ENCODE data around the gene TEX264.

Gene TEX264

DNA sequence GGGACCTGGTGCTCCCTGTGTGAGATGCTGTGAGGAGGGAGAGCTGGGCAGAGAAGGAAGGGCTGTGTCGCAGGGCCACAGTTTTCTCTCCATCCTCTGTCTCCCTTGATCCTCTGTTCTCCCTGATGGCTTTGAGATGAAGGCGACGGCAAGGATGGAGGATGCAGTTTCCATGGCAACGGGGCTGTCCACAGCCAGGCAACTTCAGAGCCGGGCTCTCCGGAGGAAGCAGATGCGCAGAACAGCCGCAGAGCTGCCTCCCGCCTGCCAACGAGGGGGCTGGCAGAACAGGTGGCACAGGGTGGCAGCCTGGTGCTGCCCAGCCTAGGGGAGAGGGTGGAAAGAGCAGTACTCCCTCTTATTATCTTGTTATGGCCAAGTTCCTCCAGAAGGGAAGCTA, 25.9 kb downstream of the TEX264 start:
- Histone ChIP-seq H3K4me1 (ENCODE audit: control insufficient read depth, insufficient read depth, low read length) (no peaks in the 10 kb centered on the region), H3K36me3 (ENCODE audit: control insufficient read depth in 2 of 2, insufficient read depth in 2 of 2, low read length in 2 of 2) (peaks cover 28 to 58% of the 10 kb centered on the region in 2 donors), H3K27me3 (ENCODE audit: control insufficient read depth in 1 of 2, insufficient read depth in 2 of 2, low read length in 2 of 2) (no peaks in the 10 kb centered on the region), H3K9ac (ENCODE audit: low read length in 2 of 2) (no peak overlapping the region), H3K4me3 (ENCODE audit: low read length in 2 of 2) (no peak overlapping the region), H3K27ac (ENCODE audit: low read length) (no peak overlapping the region), H3K9me3 (ENCODE audit: control insufficient read depth in 2 of 2, low read length in 2 of 2) (no peaks in the 10 kb centered on the region)

DNA sequence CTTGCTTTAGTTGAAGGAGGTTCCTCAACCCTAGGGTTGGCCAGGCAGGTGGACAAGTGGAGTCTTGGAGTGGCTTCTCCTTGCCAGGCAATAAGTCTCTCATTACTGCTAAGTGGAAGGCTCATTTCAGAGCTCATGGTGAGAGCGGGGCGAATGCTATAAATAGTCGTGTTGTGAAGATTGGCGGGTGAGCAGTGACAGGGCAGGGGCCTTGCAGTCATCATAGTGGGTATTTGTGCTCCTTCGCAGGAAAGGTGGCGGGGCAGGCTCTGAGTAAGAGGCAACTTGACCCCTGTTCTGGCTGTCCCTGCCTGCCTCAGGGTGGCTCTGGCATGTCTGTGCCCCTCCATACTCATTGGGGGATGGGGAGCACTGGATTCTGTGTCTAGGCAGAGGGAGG, 27.2 kb downstream of the TEX264 start:
- peaks cover 24 to 60% of the 10 kb centered on the region in 2 donors for H3K36me3 ChIP-seq (ENCODE audit: control insufficient read depth in 2 of 2, insufficient read depth in 2 of 2, low read length in 2 of 2)
- no peak overlapping the region for H3K9ac ChIP-seq (ENCODE audit: low read length in 2 of 2)
- H3K27me3 ChIP-seq (ENCODE audit: control insufficient read depth in 1 of 2, insufficient read depth in 2 of 2, low read length in 2 of 2) = no peaks in the 10 kb centered on the region

DNA sequence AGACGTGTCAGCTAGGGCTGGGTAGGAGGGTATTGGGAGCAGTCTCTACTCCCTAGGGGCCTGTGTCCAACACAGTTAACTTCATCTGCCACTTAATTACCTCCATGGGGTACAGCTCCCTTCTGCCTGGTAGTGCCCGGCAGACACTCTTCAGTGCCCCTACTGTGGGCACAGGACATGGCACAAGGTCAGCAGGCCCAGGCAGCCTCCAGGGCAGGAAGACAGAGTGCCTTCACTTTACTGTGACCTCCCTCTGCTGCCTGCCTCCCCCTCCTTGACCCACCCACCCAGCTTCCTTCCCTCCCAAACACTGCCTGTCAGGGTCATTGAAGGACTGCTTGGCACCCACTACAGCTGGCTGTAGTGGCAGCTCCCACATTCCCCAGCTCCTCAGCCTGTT, 29.4 kb downstream of the TEX264 start:
- H3K27me3 ChIP-seq (ENCODE audit: control insufficient read depth in 1 of 2, insufficient read depth in 2 of 2, low read length in 2 of 2) = no peaks in the 10 kb centered on the region
- no peak overlapping the region for H3K27ac ChIP-seq (ENCODE audit: low read length)
- H3K9me3 ChIP-seq (ENCODE audit: control insufficient read depth in 2 of 2, low read length in 2 of 2) = no peaks in the 10 kb centered on the region
- no peak overlapping the region for H3K4me3 ChIP-seq (ENCODE audit: low read length in 2 of 2)
- no peak overlapping the region for H3K9ac ChIP-seq (ENCODE audit: low read length in 2 of 2)
- no peaks in the 10 kb centered on the region for H3K4me1 ChIP-seq (ENCODE audit: control insufficient read depth, insufficient read depth, low read length)
- peaks cover 25 to 60% of the 10 kb centered on the region in 2 donors for H3K36me3 ChIP-seq (ENCODE audit: control insufficient read depth in 2 of 2, insufficient read depth in 2 of 2, low read length in 2 of 2)

More for the DNA sequence above, 27.2 kb downstream of the TEX264 start:
- H3K4me1 ChIP-seq (ENCODE audit: control insufficient read depth, insufficient read depth, low read length) = no peaks in the 10 kb centered on the region
- no peak overlapping the region for H3K4me3 ChIP-seq (ENCODE audit: low read length in 2 of 2)
- no peaks in the 10 kb centered on the region for H3K9me3 ChIP-seq (ENCODE audit: control insufficient read depth in 2 of 2, low read length in 2 of 2)
- H3K27ac ChIP-seq (ENCODE audit: low read length) = no peak overlapping the region

DNA sequence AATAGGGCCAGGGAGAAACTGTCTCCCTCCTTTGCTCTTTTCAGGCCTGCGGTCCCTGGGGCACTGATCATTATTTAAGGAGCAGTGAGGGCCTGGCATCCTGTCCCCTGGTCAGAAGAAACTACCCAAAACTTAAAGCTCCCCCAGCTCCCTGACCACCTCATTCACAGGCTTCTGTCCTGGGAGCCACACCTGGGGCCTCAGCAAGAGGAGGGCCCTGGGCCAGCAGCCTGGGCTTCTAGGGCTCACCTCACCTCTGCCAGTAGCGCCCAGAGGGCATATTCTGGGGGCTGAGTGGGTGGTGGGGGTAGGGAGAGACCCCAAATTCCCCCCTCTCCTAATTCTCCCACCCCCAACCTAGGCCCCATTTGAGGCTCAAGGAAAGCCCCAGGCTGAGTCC, 31.1 kb downstream of the TEX264 start:
- Histone ChIP-seq H3K4me1 (ENCODE audit: control insufficient read depth, insufficient read depth, low read length) (no peaks in the 10 kb centered on the region), H3K27me3 (ENCODE audit: control insufficient read depth in 1 of 2, insufficient read depth in 2 of 2, low read length in 2 of 2) (no peaks in the 10 kb centered on the region), H3K27ac (ENCODE audit: low read length) (no peak overlapping the region), H3K9me3 (ENCODE audit: control insufficient read depth in 2 of 2, low read length in 2 of 2) (no peaks in the 10 kb centered on the region), H3K9ac (ENCODE audit: low read length in 2 of 2) (no peak overlapping the region), H3K36me3 (ENCODE audit: control insufficient read depth in 2 of 2, insufficient read depth in 2 of 2, low read length in 2 of 2) (peaks cover 22 to 52% of the 10 kb centered on the region in 2 donors), H3K4me3 (ENCODE audit: low read length in 2 of 2) (no peak overlapping the region)

DNA sequence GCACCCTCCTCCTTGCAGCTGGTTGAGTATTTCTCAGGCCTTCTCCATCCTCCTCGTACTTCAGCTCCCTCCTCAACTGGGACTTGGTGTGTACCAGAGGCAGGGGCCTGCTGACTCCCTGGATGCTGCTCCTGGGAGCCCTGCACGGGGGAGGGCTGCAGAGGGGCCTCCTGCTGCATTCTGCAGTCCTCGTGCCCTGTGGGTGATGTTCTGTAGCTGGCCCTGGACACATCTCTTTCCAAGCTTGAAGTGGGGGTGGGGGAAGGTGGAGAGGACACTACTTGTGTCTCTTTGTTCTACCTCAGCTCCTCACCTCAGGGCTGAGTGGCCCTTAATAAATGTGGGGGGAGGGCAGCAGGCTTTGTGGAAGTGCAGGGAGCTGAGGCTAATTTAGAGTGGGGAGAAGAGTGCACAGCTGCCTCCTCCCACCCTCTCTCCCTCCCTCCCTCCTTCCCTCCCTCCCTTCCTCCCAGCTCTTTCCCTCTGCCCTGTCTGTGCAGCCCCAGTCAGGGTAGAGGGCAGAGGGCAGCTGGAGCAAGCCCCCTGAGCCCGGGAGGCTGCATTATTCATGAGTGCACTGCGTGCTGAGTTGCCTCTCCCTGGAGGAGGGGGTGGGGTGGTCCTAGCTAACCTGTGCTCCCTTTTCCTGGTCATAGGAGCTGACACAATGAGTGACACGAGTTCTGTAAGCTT, 32.2 kb downstream of the TEX264 start:
- Histone ChIP-seq H3K27me3 (ENCODE audit: control insufficient read depth in 1 of 2, insufficient read depth in 2 of 2, low read length in 2 of 2) (peaks cover 0 to 7% of the 10 kb centered on the region in 2 donors), H3K27ac (ENCODE audit: low read length) (no peak overlapping the region), H3K9ac (ENCODE audit: low read length in 2 of 2) (no peak overlapping the region), H3K4me3 (ENCODE audit: low read length in 2 of 2) (no peak overlapping the region), H3K4me1 (ENCODE audit: control insufficient read depth, insufficient read depth, low read length) (peaks cover 5% of the 10 kb centered on the region), H3K36me3 (ENCODE audit: control insufficient read depth in 2 of 2, insufficient read depth in 2 of 2, low read length in 2 of 2) (peaks cover 21 to 42% of the 10 kb centered on the region in 2 donors), H3K9me3 (ENCODE audit: control insufficient read depth in 2 of 2, low read length in 2 of 2) (no peaks in the 10 kb centered on the region)

DNA sequence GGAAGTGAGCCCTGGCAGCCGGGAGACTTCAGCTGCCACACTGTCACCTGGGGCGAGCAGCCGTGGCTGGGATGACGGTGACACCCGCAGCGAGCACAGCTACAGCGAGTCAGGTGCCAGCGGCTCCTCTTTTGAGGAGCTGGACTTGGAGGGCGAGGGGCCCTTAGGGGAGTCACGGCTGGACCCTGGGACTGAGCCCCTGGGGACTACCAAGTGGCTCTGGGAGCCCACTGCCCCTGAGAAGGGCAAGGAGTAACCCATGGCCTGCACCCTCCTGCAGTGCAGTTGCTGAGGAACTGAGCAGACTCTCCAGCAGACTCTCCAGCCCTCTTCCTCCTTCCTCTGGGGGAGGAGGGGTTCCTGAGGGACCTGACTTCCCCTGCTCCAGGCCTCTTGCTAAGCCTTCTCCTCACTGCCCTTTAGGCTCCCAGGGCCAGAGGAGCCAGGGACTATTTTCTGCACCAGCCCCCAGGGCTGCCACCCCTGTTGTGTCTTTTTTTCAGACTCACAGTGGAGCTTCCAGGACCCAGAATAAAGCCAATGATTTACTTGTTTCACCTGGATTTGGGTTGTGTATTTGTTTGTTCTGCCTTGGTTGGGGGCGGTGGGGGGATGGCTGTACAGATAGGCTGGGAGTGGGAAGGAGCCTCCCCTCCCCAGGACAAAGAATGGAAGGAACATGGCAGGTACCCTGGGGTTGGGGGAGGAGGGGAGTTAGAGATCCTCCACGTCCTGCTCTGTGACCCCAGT, 32.9 kb downstream of the TEX264 start:
- peaks cover 0 to 10% of the 10 kb centered on the region in 2 donors for H3K27me3 ChIP-seq (ENCODE audit: control insufficient read depth in 1 of 2, insufficient read depth in 2 of 2, low read length in 2 of 2)
- H3K4me3 ChIP-seq (ENCODE audit: low read length in 2 of 2) = no peak overlapping the region
- H3K27ac ChIP-seq (ENCODE audit: low read length) = no peak overlapping the region
- H3K4me1 ChIP-seq (ENCODE audit: control insufficient read depth, insufficient read depth, low read length) = peaks cover 5% of the 10 kb centered on the region
- no peaks in the 10 kb centered on the region for H3K9me3 ChIP-seq (ENCODE audit: control insufficient read depth in 2 of 2, low read length in 2 of 2)
- H3K36me3 ChIP-seq (ENCODE audit: control insufficient read depth in 2 of 2, insufficient read depth in 2 of 2, low read length in 2 of 2) = peaks cover 15 to 36% of the 10 kb centered on the region in 2 donors
- no peak overlapping the region for H3K9ac ChIP-seq (ENCODE audit: low read length in 2 of 2)

DNA sequence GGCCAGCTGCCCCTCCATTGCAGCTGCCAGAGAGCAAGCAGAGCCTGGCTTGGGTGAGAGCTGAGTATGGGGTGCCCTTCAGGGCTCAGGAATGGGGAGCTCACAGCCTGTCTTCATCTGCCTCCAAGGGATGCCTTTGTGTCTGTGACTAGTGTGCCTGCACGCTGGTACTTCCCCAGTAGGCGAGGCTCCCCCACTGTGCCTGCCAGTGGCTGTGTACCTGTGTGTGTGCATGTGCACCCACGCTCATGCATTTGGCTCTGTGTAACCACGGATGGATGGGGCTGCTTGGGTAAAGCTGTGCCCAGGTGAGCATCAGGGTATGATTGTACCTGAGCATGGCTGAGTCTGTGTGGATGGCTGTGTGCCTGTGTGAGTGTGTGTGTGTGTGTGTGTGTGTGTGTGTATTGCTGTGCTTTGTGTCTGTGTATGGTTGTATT, 33.5 kb downstream of the TEX264 start:
- Histone ChIP-seq H3K36me3 (ENCODE audit: control insufficient read depth in 2 of 2, insufficient read depth in 2 of 2, low read length in 2 of 2) (peaks cover 9 to 31% of the 10 kb centered on the region in 2 donors), H3K9me3 (ENCODE audit: control insufficient read depth in 2 of 2, low read length in 2 of 2) (no peaks in the 10 kb centered on the region), H3K4me3 (ENCODE audit: low read length in 2 of 2) (no peak overlapping the region), H3K27me3 (ENCODE audit: control insufficient read depth in 1 of 2, insufficient read depth in 2 of 2, low read length in 2 of 2) (peaks cover 0 to 12% of the 10 kb centered on the region in 2 donors), H3K9ac (ENCODE audit: low read length in 2 of 2) (no peak overlapping the region), H3K27ac (ENCODE audit: low read length) (no peak overlapping the region), H3K4me1 (ENCODE audit: control insufficient read depth, insufficient read depth, low read length) (peaks cover 5% of the 10 kb centered on the region)

DNA sequence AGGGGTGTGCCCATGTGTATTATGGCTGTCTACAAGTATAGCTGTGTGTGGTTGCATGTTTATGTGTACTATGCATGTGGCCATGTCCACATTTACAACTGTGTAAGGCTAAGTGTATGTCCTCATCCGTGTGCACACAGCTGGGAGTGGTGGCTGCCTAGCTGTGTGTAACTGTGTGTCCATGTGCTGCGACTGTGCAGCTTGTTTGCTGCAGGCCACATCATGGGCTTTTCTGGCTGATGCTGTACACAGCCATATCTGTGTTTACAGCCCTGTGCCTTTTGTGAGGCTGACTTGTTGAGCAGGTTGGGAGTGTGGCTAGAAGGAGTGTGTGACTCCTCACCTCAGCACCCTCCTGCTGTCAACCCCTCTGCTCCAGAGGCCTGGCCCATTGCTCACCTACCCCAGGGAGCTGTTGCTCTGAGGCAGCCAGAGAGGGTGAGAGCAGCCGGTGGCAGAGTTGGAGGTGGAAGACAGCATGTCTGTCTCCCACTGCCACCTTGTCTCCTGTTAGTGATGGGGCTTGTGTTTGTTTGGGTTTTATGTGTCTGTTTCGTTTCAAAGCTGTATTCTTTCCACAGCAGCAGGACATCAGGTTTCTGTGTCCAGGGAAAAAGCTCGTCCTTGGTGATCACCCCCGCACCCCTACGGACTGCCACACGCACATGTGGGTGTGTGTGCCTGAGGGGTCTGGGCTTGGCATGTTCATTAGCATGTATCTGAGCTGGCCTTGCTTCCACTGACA, 34.4 kb downstream of the TEX264 start:
- Histone ChIP-seq H3K4me1 (ENCODE audit: control insufficient read depth, insufficient read depth, low read length) (peaks cover 5% of the 10 kb centered on the region), H3K27ac (ENCODE audit: low read length) (no peak overlapping the region), H3K27me3 (ENCODE audit: control insufficient read depth in 1 of 2, insufficient read depth in 2 of 2, low read length in 2 of 2) (peaks cover 0 to 12% of the 10 kb centered on the region in 2 donors), H3K9me3 (ENCODE audit: control insufficient read depth in 2 of 2, low read length in 2 of 2) (no peaks in the 10 kb centered on the region), H3K9ac (ENCODE audit: low read length in 2 of 2) (no peak overlapping the region), H3K36me3 (ENCODE audit: control insufficient read depth in 2 of 2, insufficient read depth in 2 of 2, low read length in 2 of 2) (peaks cover 4 to 27% of the 10 kb centered on the region in 2 donors), H3K4me3 (ENCODE audit: low read length in 2 of 2) (no peak overlapping the region)

DNA sequence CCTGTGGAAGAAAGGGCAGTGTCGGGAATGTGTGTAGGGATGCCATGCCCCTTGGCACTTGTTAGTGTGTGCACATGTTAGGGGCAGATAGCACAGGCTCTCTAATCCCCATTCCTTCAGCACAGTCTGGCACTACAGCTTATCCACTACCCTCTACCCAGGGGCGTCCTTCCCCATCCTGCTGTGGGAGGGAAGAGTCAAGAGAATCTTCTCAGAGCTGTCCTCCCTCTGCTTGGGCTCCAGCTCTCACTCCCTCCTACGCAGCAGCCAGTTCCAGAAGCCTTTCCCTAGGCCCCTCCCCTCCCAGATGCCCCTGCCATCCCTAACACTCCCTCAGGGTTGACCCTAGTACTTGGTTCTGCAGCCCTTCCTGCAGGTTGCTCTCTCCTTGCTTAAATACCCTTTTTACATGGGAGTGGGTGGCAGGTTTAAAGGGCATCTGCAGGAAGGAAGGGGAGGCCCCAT, 35.0 kb downstream of the TEX264 start:
- H3K36me3 ChIP-seq (ENCODE audit: control insufficient read depth in 2 of 2, insufficient read depth in 2 of 2, low read length in 2 of 2) = peaks cover 4 to 24% of the 10 kb centered on the region in 2 donors
- peaks cover 0 to 12% of the 10 kb centered on the region in 2 donors for H3K27me3 ChIP-seq (ENCODE audit: control insufficient read depth in 1 of 2, insufficient read depth in 2 of 2, low read length in 2 of 2)
- peaks cover 5% of the 10 kb centered on the region for H3K4me1 ChIP-seq (ENCODE audit: control insufficient read depth, insufficient read depth, low read length)
- no peaks in the 10 kb centered on the region for H3K9me3 ChIP-seq (ENCODE audit: control insufficient read depth in 2 of 2, low read length in 2 of 2)
- no peak overlapping the region for H3K9ac ChIP-seq (ENCODE audit: low read length in 2 of 2)
- H3K27ac ChIP-seq (ENCODE audit: low read length) = no peak overlapping the region
- no peak overlapping the region for H3K4me3 ChIP-seq (ENCODE audit: low read length in 2 of 2)

DNA sequence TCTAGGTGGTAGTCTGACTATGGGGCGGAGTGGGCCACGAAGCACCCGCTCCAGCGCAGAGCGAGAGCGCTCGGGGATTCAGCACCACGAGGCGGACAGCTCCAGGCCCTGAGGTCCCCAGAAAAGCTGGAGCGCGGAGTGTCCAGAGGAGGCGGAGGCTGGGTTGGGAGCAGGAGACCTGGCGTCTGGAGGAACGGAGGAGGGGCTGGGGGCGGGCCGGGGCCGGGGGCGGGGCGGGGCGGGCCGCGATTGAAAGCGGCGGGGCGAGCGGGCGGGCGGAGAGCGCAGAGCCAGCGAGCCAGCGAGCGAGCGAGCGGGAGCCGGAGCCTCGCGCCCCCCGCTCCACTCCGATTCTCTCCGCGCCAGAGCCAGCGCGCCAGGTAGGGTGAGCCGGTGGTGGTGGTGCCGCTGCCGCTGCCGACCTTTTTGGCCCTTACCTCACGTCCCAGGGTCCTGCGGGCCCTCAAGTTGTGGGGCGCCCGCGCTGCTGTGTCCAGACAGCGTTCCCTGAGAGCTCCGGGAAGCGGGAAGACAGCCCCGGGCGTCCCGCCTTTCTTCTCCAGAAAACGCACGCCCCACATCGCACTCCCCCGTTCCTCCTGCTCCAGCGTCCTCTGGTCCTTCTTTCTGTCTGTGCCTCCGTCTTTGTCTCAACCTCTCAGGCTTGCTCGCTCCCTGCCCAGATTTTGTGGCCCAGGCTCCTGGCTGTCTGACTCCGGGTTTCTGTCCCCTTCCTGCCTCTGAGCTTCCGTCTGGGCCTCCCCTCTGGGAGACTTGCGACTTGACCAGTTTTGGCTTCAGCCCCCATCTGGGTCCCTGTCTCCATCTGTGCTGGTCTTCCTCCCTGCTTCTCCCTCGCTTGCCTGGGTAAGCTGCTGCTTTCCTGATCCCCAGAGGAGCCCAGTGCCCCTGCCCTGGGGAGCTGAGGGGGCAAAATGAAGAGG, 36.0 kb downstream of the TEX264 start, which contains the start of gene GRM2:
Gene GRM2 (plus strand): TSS at position 281 of the 944 bp plus-strand sequence. CDS start 1,916 bp downstream, outside the sequence.
- Histone ChIP-seq H3K9me3 (ENCODE audit: control insufficient read depth in 2 of 2, low read length in 2 of 2) (no peaks in the 10 kb centered on the region), H3K9ac (ENCODE audit: low read length in 2 of 2) (no peak within 1 kb of the TSS), H3K4me3 (ENCODE audit: low read length in 2 of 2) (peak within 1 kb of the TSS; percentile 31 to 58), H3K27me3 (ENCODE audit: control insufficient read depth in 1 of 2, insufficient read depth in 2 of 2, low read length in 2 of 2) (peaks cover 0 to 12% of the 10 kb centered on the region in 2 donors), H3K27ac (ENCODE audit: low read length) (no peak within 1 kb of the TSS), H3K36me3 (ENCODE audit: control insufficient read depth in 2 of 2, insufficient read depth in 2 of 2, low read length in 2 of 2) (peaks cover 4 to 18% of the 10 kb centered on the region in 2 donors), H3K4me1 (ENCODE audit: control insufficient read depth, insufficient read depth, low read length) (peaks cover 5% of the 10 kb centered on the region)

All from stomach smooth muscle (tissue), 2 donors.